ENCODE results near the gene PEMT.

GRCh38 chr17:17516941-17517720 is 74.4 kb downstream of the PEMT start:
- TF ChIP-seq, protein P1, sequence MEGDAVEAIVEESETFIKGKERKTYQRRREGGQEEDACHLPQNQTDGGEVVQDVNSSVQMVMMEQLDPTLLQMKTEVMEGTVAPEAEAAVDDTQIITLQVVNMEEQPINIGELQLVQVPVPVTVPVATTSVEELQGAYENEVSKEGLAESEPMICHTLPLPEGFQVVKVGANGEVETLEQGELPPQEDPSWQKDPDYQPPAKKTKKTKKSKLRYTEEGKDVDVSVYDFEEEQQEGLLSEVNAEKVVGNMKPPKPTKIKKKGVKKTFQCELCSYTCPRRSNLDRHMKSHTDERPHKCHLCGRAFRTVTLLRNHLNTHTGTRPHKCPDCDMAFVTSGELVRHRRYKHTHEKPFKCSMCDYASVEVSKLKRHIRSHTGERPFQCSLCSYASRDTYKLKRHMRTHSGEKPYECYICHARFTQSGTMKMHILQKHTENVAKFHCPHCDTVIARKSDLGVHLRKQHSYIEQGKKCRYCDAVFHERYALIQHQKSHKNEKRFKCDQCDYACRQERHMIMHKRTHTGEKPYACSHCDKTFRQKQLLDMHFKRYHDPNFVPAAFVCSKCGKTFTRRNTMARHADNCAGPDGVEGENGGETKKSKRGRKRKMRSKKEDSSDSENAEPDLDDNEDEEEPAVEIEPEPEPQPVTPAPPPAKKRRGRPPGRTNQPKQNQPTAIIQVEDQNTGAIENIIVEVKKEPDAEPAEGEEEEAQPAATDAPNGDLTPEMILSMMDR (IDR thresholded peaks at IDR 0.05; ENCODE audit: low read length), result no peak
- TF ChIP-seq EZH2 (IDR thresholded peaks at IDR 0.05; ENCODE audit: borderline replicate concordance, low read length), result no peak
